Endothelial cell of umbilical vein (primary cell): ENCODE data around the gene STRIP2. TPM values are rescaled to one million over a fixed set of nuclear protein-coding genes. Genes with fewer than 3 reads are reported as not detected.

ENCODE experiments used
- BruUV-seq: library from RNA; stranded (reverse); fragments of 400-500 nt; replicated peaks from 2 replicates; lab custom pipeline; 2021; lab: Mats Ljungman, UMichigan
- CTCF ChIA-PET: fragments of 300-600, 350-600 bp; sonication (Branson Sonifier 250); formaldehyde crosslinking; loops from one replicate; lab custom pipeline; 2021; ENCODE audit warnings: antibody characterized with exemption, inconsistent platforms; lab: Charles Lee
- POLR2A ChIA-PET: fragments of 300-600, 350-600 bp; sonication (Branson Sonifier 250); formaldehyde crosslinking; loops from one replicate; lab custom pipeline; 2021; ENCODE audit warnings: antibody characterized with exemption, inconsistent platforms; lab: Charles Lee
- DNase-seq: peaks from one replicate; pipeline ENCODE4 v3.0.0-alpha.2; 2011; ENCODE audit warnings: low read depth, low spot score
- FAIRE-seq: peaks from 2 replicates; lab custom pipeline; 2011; peaks lifted over from hg19 to GRCh38; lab: Jason Lieb, UNC
- H2AFZ ChIP-seq: 2 replicates; pipeline ENCODE4 v1.6.0; 2012; ENCODE audit warnings: low read depth, low read length, control low read depth, inconsistent platforms
- H3K27ac ChIP-seq: 2 replicates; pipeline ENCODE4 v1.5.1; 2011; ENCODE audit warnings: low read depth, mild to moderate bottlenecking, control low read depth, low read length, moderate library complexity; ENCODE audit not compliant: insufficient read depth
- H3K27me3 ChIP-seq, 2 experiments: 2 replicates each; pipeline versions ENCODE4 v1.6.0 to v1.6.1; 2011; ENCODE audit warnings: low read length in 2 of 2, mixed read lengths in 1 of 2; ENCODE audit not compliant: control insufficient read depth in 2 of 2, insufficient read depth in 2 of 2
- H3K36me3 ChIP-seq, 2 experiments: 2 replicates in 1 of 2; 3 replicates in 1 of 2; pipeline ENCODE4 v1.5.1; 2011; ENCODE audit warnings: low read length in 2 of 2, mild to moderate bottlenecking in 1 of 2, moderate library complexity in 1 of 2; ENCODE audit not compliant: control insufficient read depth in 2 of 2, insufficient read depth in 2 of 2; ENCODE audit errors: extremely low read depth in 1 of 2
- H3K4me1 ChIP-seq: 3 replicates; pipeline ENCODE4 v1.5.1; 2011; ENCODE audit warnings: mild to moderate bottlenecking, low read length; ENCODE audit not compliant: control insufficient read depth, insufficient read depth; ENCODE audit errors: extremely low read depth
- H3K4me2 ChIP-seq: 2 replicates; pipeline ENCODE4 v1.6.1; 2011; ENCODE audit warnings: low read length, control low read depth, mixed read lengths; ENCODE audit not compliant: insufficient read depth
- H3K4me3 ChIP-seq, 3 experiments: fragments of 200-600 bp in 1 of 3; sonication (generic), shearing (Covaris generic) in 1 of 3; replicated peaks in 1 of 3; 2 replicates each; pipeline ENCODE4 v1.5.1; 2011 to 2016; ENCODE audit warnings: control low read depth in 3 of 3, low read length in 3 of 3, mild to moderate bottlenecking in 2 of 3, inconsistent platforms in 1 of 3, low read depth in 1 of 3, moderate library complexity in 1 of 3; ENCODE audit not compliant: insufficient read depth in 1 of 3
- H3K79me2 ChIP-seq: 2 replicates; pipeline ENCODE4 v1.6.0; 2012; ENCODE audit warnings: low read length, inconsistent platforms; ENCODE audit not compliant: control insufficient read depth, insufficient read depth
- H3K9ac ChIP-seq: replicated peaks from 2 replicates; pipeline ENCODE3; 2011; ENCODE audit warnings: low read length, control low read depth; ENCODE audit not compliant: insufficient read depth; ENCODE audit errors: extremely low read depth
- H3K9me1 ChIP-seq: replicated peaks from 3 replicates; pipeline ENCODE4 v1.6.0; 2011; ENCODE audit warnings: mild to moderate bottlenecking, low read length; ENCODE audit not compliant: control insufficient read depth, insufficient read depth; ENCODE audit errors: extremely low read depth
- H3K9me3 ChIP-seq: replicated peaks from 2 replicates; pipeline ENCODE4 v1.5.1; 2012; ENCODE audit warnings: low read length, inconsistent platforms; ENCODE audit not compliant: control insufficient read depth, insufficient read depth
- H4K20me1 ChIP-seq: replicated peaks from 2 replicates; pipeline ENCODE3; 2011; ENCODE audit warnings: mild to moderate bottlenecking, low read length; ENCODE audit not compliant: control insufficient read depth, insufficient read depth; ENCODE audit errors: extremely low read depth
- POLR2A ChIP-seq: IDR thresholded peaks from 2 replicates; pipeline ENCODE4 v1.6.1; 2012; ENCODE audit warnings: low read depth, mild to moderate bottlenecking, control low read depth, low read length
- POLR2AphosphoS5 ChIP-seq: IDR thresholded peaks from 2 replicates; pipeline ENCODE4 v1.6.1; 2012; ENCODE audit warnings: low read depth, mild to moderate bottlenecking, control low read depth, low read length, moderate library complexity; ENCODE audit not compliant: insufficient read depth
- dilution Hi-C: fragments of 300-500 bp; cut with MboI; formaldehyde crosslinking; loops from one replicate; pipeline ENCODE4 v1.15.0; 2019; ENCODE audit warnings: low sequenced_read_pairs; ENCODE audit not compliant: extremely low pct_ligation_motif_present
- intact Hi-C: fragments of 100-400 bp; cut with micrococcal nuclease; formaldehyde crosslinking; loops from one replicate; pipeline ENCODE4 v1.10.0; 2022
- polyA plus RNA-seq, 4 experiments: library from polyadenylated mRNA; depleted of rRNA in 3 of 4; stranded (reverse) in 3 of 4; unstranded in 1 of 4; fragments of >200 nt; gene quantifications; 2 replicates each; pipeline versions ENCODE4 v1.2.1 to v1.2.3, GENCODE V29; 2011 to 2012; ENCODE audit warnings: missing spikeins in 1 of 4
- total RNA-seq: library from RNA; stranded (reverse); gene quantifications from 2 replicates; pipeline ENCODE4 v1.2.3, GENCODE V29; 2021
- TF ChIP-seq, protein P1 (sequence below), 2 donors: IDR thresholded peaks; 1 replicate in 1 of 2; 2 replicates in 1 of 2; pipeline ENCODE4 v1.5.1; 2011; ENCODE audit warnings: low read length in 2 of 2, mild to moderate bottlenecking in 2 of 2, moderate library complexity in 2 of 2, control low read depth in 1 of 2, inconsistent platforms in 1 of 2, low read depth in 1 of 2; ENCODE audit not compliant: insufficient read depth in 1 of 2; ENCODE audit errors: extremely low read depth in 1 of 2

STRIP2 gene
- total and polyA plus RNA-seq, 2 donors (not counting 3 experiments of a cell fraction or from before 2014, with no cell fraction given) = 3.4 to 10.0 TPM

DNA sequence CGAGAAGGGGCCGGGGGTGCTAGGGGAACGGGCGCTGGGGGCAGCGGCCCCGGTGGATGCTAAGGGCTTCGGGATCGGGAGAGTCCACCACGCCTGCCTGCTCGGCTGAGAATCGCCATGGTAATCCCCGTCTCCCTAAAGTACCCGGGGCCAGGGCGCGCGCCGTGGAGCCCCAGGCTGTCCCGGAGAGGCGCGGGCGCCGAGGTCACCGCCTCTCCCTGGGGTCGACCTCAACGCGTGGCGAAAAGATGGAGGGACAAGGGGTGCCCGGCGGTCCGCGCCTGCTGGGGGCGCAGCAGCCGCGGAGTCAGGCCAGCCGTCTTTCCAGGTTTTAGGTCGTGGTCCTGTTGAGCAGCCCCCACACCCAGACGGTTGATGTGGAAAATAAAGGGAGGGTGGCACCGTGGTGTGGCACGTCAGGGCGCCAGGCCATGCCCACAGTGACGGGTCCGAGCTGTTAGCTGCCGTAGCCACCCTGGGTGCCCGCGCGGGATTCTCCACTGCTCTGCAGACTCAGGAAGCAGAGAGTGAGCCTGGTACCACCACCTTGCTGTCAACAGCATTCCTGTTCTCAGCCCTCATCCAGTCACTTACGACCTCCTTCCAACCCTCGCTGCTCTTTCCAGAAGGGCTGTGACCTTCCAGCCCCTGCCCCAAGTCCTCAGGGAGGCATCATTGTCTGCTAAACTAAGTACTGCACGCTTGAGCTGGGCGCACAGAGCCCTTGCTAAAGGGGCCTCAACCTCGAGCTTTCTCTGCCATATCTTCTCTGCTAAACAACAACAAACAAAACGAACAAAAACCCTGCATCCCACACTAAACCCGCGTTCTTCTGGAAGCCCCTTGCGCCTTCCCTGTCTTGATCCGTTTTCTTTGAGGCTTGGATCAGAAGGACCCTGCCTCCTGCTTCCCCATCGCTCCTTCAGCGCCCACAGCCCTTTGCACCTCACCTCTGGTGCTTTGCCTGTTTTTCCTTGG lies 68.8 kb downstream of the STRIP2 start:
- peaks cover 0 to 5% of the 10 kb centered on the region in 2 experiments for H3K27me3 ChIP-seq
- no TSS peak for BruUV-seq
- dilution Hi-C loops (no loop called here), intact Hi-C loops (loop anchor here (5.0 kb wide), 1 partner anchor 139 kb away; no protein-coding TSS in a partner anchor)
- no peak overlapping the region for H3K27ac ChIP-seq
- H3K79me2 ChIP-seq = no peaks in the 10 kb centered on the region
- H3K4me2 ChIP-seq = peak overlapping the region; percentile 67
- FAIRE-seq = no peak
- POLR2A ChIA-PET = no interaction called here
- H3K4me1 ChIP-seq = no peaks in the 10 kb centered on the region
- no peaks in the 10 kb centered on the region for H3K9me3 ChIP-seq
- H2AFZ ChIP-seq = peak overlapping the region; percentile 90
- H3K36me3 ChIP-seq = no peaks in the 10 kb centered on the region
- TF ChIP-seq POLR2A (no peak), POLR2AphosphoS5 (no peak)
- TF ChIP-seq, protein P1, sequence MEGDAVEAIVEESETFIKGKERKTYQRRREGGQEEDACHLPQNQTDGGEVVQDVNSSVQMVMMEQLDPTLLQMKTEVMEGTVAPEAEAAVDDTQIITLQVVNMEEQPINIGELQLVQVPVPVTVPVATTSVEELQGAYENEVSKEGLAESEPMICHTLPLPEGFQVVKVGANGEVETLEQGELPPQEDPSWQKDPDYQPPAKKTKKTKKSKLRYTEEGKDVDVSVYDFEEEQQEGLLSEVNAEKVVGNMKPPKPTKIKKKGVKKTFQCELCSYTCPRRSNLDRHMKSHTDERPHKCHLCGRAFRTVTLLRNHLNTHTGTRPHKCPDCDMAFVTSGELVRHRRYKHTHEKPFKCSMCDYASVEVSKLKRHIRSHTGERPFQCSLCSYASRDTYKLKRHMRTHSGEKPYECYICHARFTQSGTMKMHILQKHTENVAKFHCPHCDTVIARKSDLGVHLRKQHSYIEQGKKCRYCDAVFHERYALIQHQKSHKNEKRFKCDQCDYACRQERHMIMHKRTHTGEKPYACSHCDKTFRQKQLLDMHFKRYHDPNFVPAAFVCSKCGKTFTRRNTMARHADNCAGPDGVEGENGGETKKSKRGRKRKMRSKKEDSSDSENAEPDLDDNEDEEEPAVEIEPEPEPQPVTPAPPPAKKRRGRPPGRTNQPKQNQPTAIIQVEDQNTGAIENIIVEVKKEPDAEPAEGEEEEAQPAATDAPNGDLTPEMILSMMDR (IDR thresholded peaks at IDR 0.05; ENCODE audit: extremely low read depth in 1 of 2, insufficient read depth in 1 of 2, low read depth in 1 of 2, low read length in 2 of 2) = peak in 1 of 2 donors; percentile 14
- CTCF ChIA-PET = interaction anchor here (0.7 to 2.0 kb wide), 6 partner anchors 31 to 322 kb away, joined by 3 to 4 read pairs (median 4); no protein-coding TSS in a partner anchor
- H3K4me3 ChIP-seq = peak overlapping the region; percentile 25 to 45 (median 38)
- no peaks in the 10 kb centered on the region for H3K9me1 ChIP-seq
- no peaks in the 10 kb centered on the region for H4K20me1 ChIP-seq
- no peak overlapping the region for H3K9ac ChIP-seq
- DNase-seq = peak; percentile 14
